Nephron (organoid): Measurements from ENCODE around the gene IGSF5.

Experiments
- H3K27ac Mint-ChIP-seq, 3 experiments: 2 replicates each; pipeline ENCODE4 v1.8.0; 2020; ENCODE audit warnings: mixed read lengths in 3 of 3, mild to moderate bottlenecking in 2 of 3, moderate library complexity in 1 of 3
- H3K27me3 Mint-ChIP-seq: 2 replicates; pipeline ENCODE4 v1.8.0; 2021; ENCODE audit warnings: low read depth, mild to moderate bottlenecking, moderate library complexity, mixed read lengths
- H3K36me3 Mint-ChIP-seq: 2 replicates; pipeline ENCODE4 v1.8.0; 2020; ENCODE audit warnings: low read depth, mixed read lengths
- H3K4me1 Mint-ChIP-seq: 2 replicates; pipeline ENCODE4 v1.8.0; 2020; ENCODE audit warnings: mixed read lengths
- H3K4me3 Mint-ChIP-seq, 3 experiments: 2 replicates each; pipeline ENCODE4 v1.8.0; 2020; ENCODE audit warnings: mild to moderate bottlenecking in 3 of 3, mixed read lengths in 3 of 3, moderate library complexity in 2 of 3
- H3K9me3 Mint-ChIP-seq: 2 replicates; pipeline ENCODE4 v1.8.0; 2020; ENCODE audit warnings: mixed read lengths
- CTCF ChIP-seq, 3 experiments: fragments of 200-600 bp; sonication (generic); IDR thresholded peaks; one replicate each; pipeline ENCODE4 v1.5.0; 2021; ENCODE audit warnings: antibody characterized with exemption in 3 of 3; ENCODE audit not compliant: unreplicated experiment in 3 of 3

IGSF5 gene

GRCh38 chr21:39843483-39843882, 98.5 kb downstream of the IGSF5 start:
- Mint-ChIP-seq H3K27ac (no peak overlapping the region), H3K27me3 (peaks cover 7% of the 10 kb centered on the region), H3K4me1 (peaks cover 10% of the 10 kb centered on the region), H3K9me3 (no peaks in the 10 kb centered on the region), H3K4me3 (no peak overlapping the region), H3K36me3 (no peaks in the 10 kb centered on the region)
- TF ChIP-seq CTCF (IDR thresholded peaks at IDR 0.05; ENCODE audit: unreplicated experiment in 3 of 3), result no peak

- Mint-ChIP-seq H3K9me3 (no peaks in the 10 kb centered on the region), H3K4me3 (no peak overlapping the region), H3K27me3 (peaks cover 7% of the 10 kb centered on the region), H3K36me3 (no peaks in the 10 kb centered on the region), H3K4me1 (peaks cover 10% of the 10 kb centered on the region), H3K27ac (no peak overlapping the region)
- no peak for TF ChIP-seq CTCF (IDR thresholded peaks at IDR 0.05; ENCODE audit: unreplicated experiment in 3 of 3)
These were observed 98.9 kb downstream of the IGSF5 start for GRCh38 chr21:39843916-39844315.

GRCh38 chr21:39845571-39846130, 100.7 kb downstream of the IGSF5 start:
- Mint-ChIP-seq H3K4me1 (peaks cover 18% of the 10 kb centered on the region), H3K9me3 (no peaks in the 10 kb centered on the region), H3K27ac (peak overlapping the region; percentile 73 to 91 (median 90)), H3K27me3 (peaks cover 11% of the 10 kb centered on the region), H3K4me3 (no peak overlapping the region), H3K36me3 (no peaks in the 10 kb centered on the region)
- TF ChIP-seq CTCF (IDR thresholded peaks at IDR 0.05; ENCODE audit: unreplicated experiment in 3 of 3), result no peak

- H3K4me1 Mint-ChIP-seq, result peaks cover 31% of the 10 kb centered on the region
- peaks cover 17% of the 10 kb centered on the region for H3K27me3 Mint-ChIP-seq
- no peak overlapping the region for H3K4me3 Mint-ChIP-seq
- H3K9me3 Mint-ChIP-seq, result no peaks in the 10 kb centered on the region
- TF ChIP-seq CTCF (IDR thresholded peaks at IDR 0.05; ENCODE audit: unreplicated experiment in 3 of 3), result no peak
- no peaks in the 10 kb centered on the region for H3K36me3 Mint-ChIP-seq
- no peak overlapping the region for H3K27ac Mint-ChIP-seq
These were observed 102.9 kb downstream of the IGSF5 start for GRCh38 chr21:39847877-39848276.

GRCh38 chr21:39849014-39849655, 104.2 kb downstream of the IGSF5 start:
- peaks cover 31% of the 10 kb centered on the region for H3K4me1 Mint-ChIP-seq
- peaks cover 2% of the 10 kb centered on the region for H3K9me3 Mint-ChIP-seq
- no peak for TF ChIP-seq CTCF (IDR thresholded peaks at IDR 0.05; ENCODE audit: unreplicated experiment in 3 of 3)
- no peaks in the 10 kb centered on the region for H3K36me3 Mint-ChIP-seq
- no peak overlapping the region for H3K4me3 Mint-ChIP-seq
- peaks cover 21% of the 10 kb centered on the region for H3K27me3 Mint-ChIP-seq
- peak overlapping the region in 2 of 3 experiments; percentile 28 to 30 for H3K27ac Mint-ChIP-seq

GRCh38 chr21:39850333-39850732, 105.3 kb downstream of the IGSF5 start:
- peaks cover 28% of the 10 kb centered on the region for H3K4me1 Mint-ChIP-seq
- H3K36me3 Mint-ChIP-seq, result no peaks in the 10 kb centered on the region
- H3K9me3 Mint-ChIP-seq, result peaks cover 3% of the 10 kb centered on the region
- no peak overlapping the region for H3K27ac Mint-ChIP-seq
- no peak overlapping the region for H3K4me3 Mint-ChIP-seq
- no peak for TF ChIP-seq CTCF (IDR thresholded peaks at IDR 0.05; ENCODE audit: unreplicated experiment in 3 of 3)
- H3K27me3 Mint-ChIP-seq, result peaks cover 21% of the 10 kb centered on the region
